Measurements from ENCODE around the gene STOML2.

The STOML2 gene

GRCh38 chr9:35116898-35117551 lies 14.1 kb upstream of the STOML2 start:
- H3K4me3 ChIP-seq (replicated peaks; ENCODE audit: low read depth, low read length), result peak overlapping the region; percentile 92
- DNase-seq (ENCODE audit: low read depth), result peak; percentile 96
- peak; percentile 94 for TF ChIP-seq CTCF (IDR thresholded peaks at IDR 0.05; ENCODE audit: low read length, missing control alignments)

GRCh38 chr9:35116539-35116897 lies 13.6 kb upstream of the STOML2 start:
- no peak for TF ChIP-seq CTCF (IDR thresholded peaks at IDR 0.05; ENCODE audit: low read length, missing control alignments)
- peak overlapping the region; percentile 92 for H3K4me3 ChIP-seq (replicated peaks; ENCODE audit: low read depth, low read length)
- no peak for DNase-seq (ENCODE audit: low read depth)

GRCh38 chr9:35115680-35116538 lies 13.0 kb upstream of the STOML2 start, which contains the start of gene ATOSB:
TSS of gene ATOSB (minus strand) at chr9:35115862. CDS start at chr9:35108274, 7,588 bp downstream.
- H3K4me3 ChIP-seq (replicated peaks; ENCODE audit: low read depth, low read length), result peak within 1 kb of the TSS; percentile 92
- peak; percentile 98 for DNase-seq (ENCODE audit: low read depth)
- TF ChIP-seq CTCF (IDR thresholded peaks at IDR 0.05; ENCODE audit: low read length, missing control alignments), result no peak

- peak overlapping the region; percentile 92 for H3K4me3 ChIP-seq (replicated peaks; ENCODE audit: low read depth, low read length)
- TF ChIP-seq CTCF (IDR thresholded peaks at IDR 0.05; ENCODE audit: low read length, missing control alignments), result no peak
- peak; percentile 29 for DNase-seq (ENCODE audit: low read depth)
Observed at GRCh38 chr9:35114840-35115628, 12.1 kb upstream of the STOML2 start.

- DNase-seq (ENCODE audit: low read depth), result peak; percentile 96
- H3K4me3 ChIP-seq (replicated peaks; ENCODE audit: low read depth, low read length), result peak overlapping the region; percentile 92
- no peak for TF ChIP-seq CTCF (IDR thresholded peaks at IDR 0.05; ENCODE audit: low read length, missing control alignments)
Observed at GRCh38 chr9:35114113-35114839, 11.3 kb upstream of the STOML2 start.

Data from fibroblast of pulmonary artery (primary cell).